ENCODE measurements around the gene ZNF217.
"Not testable (repeated sequence)": the region's sequence is repeated elsewhere in the genome, so short reads cannot be mapped to it uniquely, and the experiment has no call there.

Gene ZNF217

GRCh38 chr20:53621482-53622246, 28.0 kb upstream of the ZNF217 start:
- H3K4me3 ChIP-seq (ENCODE audit: low read depth, low read length): no peak overlapping the region
- DNase-seq (ENCODE audit: low read depth): peak; percentile 58

GRCh38 chr20:53618490-53619000, 24.9 kb upstream of the ZNF217 start:
- not testable (repeated sequence) for H3K4me3 ChIP-seq (ENCODE audit: low read depth, low read length); DNase-seq (ENCODE audit: low read depth)

More at GRCh38 chr20:53621482-53622246, 28.0 kb upstream of the ZNF217 start:
- TF ChIP-seq MYC (IDR thresholded peaks at IDR 0.05; ENCODE audit: low read depth, low read length) (no peak), POLR2A (IDR thresholded peaks at IDR 0.05; ENCODE audit: extremely low read depth, insufficient read length) (no peak), MAX (IDR thresholded peaks at IDR 0.05; ENCODE audit: low read depth, low read length) (no peak)
- TF ChIP-seq, protein P1, sequence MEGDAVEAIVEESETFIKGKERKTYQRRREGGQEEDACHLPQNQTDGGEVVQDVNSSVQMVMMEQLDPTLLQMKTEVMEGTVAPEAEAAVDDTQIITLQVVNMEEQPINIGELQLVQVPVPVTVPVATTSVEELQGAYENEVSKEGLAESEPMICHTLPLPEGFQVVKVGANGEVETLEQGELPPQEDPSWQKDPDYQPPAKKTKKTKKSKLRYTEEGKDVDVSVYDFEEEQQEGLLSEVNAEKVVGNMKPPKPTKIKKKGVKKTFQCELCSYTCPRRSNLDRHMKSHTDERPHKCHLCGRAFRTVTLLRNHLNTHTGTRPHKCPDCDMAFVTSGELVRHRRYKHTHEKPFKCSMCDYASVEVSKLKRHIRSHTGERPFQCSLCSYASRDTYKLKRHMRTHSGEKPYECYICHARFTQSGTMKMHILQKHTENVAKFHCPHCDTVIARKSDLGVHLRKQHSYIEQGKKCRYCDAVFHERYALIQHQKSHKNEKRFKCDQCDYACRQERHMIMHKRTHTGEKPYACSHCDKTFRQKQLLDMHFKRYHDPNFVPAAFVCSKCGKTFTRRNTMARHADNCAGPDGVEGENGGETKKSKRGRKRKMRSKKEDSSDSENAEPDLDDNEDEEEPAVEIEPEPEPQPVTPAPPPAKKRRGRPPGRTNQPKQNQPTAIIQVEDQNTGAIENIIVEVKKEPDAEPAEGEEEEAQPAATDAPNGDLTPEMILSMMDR (IDR thresholded peaks at IDR 0.05; ENCODE audit: low read depth, low read length): no peak

GRCh38 chr20:53617791-53618489, 24.3 kb upstream of the ZNF217 start:
- no peak overlapping the region for H3K4me3 ChIP-seq (ENCODE audit: low read depth, low read length)
- no peak for DNase-seq (ENCODE audit: low read depth)
- TF ChIP-seq, protein P1 (IDR thresholded peaks at IDR 0.05; ENCODE audit: low read depth, low read length): no peak
- TF ChIP-seq POLR2A (IDR thresholded peaks at IDR 0.05; ENCODE audit: extremely low read depth, insufficient read length) (no peak), MAX (IDR thresholded peaks at IDR 0.05; ENCODE audit: low read depth, low read length) (no peak), MYC (IDR thresholded peaks at IDR 0.05; ENCODE audit: low read depth, low read length) (no peak)

DNA sequence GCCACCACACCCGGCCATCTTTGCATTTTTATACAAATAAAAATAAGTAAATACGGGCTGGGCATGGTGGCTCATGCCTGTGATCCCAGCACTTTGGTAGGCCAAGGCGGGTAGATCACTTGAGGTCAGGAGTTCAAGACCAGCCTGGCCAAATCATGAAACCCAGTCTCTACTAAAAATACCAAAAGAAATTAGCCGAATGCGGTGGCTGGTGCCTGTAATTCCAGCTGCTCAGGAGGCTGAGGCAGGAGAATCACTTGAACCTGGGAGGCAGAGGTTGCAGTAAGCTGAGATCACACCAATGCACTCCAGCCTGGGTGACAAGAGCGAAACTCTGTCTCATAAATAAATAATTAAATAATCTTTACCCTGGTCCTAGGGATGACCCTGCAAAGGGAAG, 22.9 kb upstream of the ZNF217 start:
- H3K4me3 ChIP-seq (ENCODE audit: low read depth, low read length); DNase-seq (ENCODE audit: low read depth): not testable (repeated sequence)

- no peak for DNase-seq (ENCODE audit: low read depth)
- no peak overlapping the region for H3K4me3 ChIP-seq (ENCODE audit: low read depth, low read length)
- no peak for TF ChIP-seq POLR2A (IDR thresholded peaks at IDR 0.05; ENCODE audit: extremely low read depth, insufficient read length)
- TF ChIP-seq MAX (IDR thresholded peaks at IDR 0.05; ENCODE audit: low read depth, low read length): no peak
- TF ChIP-seq MYC (IDR thresholded peaks at IDR 0.05; ENCODE audit: low read depth, low read length): no peak
- TF ChIP-seq, protein P1 (IDR thresholded peaks at IDR 0.05; ENCODE audit: low read depth, low read length): no peak
Observed at GRCh38 chr20:53613748-53614147, 20.1 kb upstream of the ZNF217 start.

- DNase-seq (ENCODE audit: low read depth); H3K4me3 ChIP-seq (ENCODE audit: low read depth, low read length): not testable (repeated sequence)
Observed at GRCh38 chr20:53612289-53612688, 18.6 kb upstream of the ZNF217 start.

DNA sequence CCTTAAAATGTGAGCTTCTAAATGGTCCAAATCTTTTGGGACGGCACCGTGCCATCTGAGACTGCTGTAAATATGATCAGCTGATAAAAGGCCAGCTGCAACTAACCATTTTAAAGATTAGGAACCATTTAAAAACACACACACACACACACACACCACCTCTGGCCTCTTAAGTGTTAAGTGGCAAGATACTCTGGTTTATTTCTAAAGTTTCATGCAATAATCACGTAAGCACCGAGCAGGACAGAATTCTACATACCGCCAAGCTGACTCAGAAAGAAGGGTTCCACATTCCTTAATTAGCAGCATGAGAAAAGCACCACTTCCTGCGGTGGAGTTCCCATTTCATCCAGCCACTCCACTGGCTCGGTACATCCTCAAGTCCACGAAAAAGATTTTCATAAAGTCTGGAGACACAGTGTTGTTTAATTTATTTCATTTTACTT, 17.8 kb upstream of the ZNF217 start:
- peak; percentile 70 for DNase-seq (ENCODE audit: low read depth)
- peak overlapping the region; percentile 3 for H3K4me3 ChIP-seq (ENCODE audit: low read depth, low read length)

More for the DNA sequence above, 17.8 kb upstream of the ZNF217 start:
- TF ChIP-seq, protein P1 (IDR thresholded peaks at IDR 0.05; ENCODE audit: low read depth, low read length): no peak
- TF ChIP-seq POLR2A (IDR thresholded peaks at IDR 0.05; ENCODE audit: extremely low read depth, insufficient read length) (no peak), MYC (IDR thresholded peaks at IDR 0.05; ENCODE audit: low read depth, low read length) (0 out of 2 replicates have a peak, but pooled peaks have one; percentile 21), MAX (IDR thresholded peaks at IDR 0.05; ENCODE audit: low read depth, low read length) (peak; percentile 17; the same call in 1 of the 2 replicates)
